Activated CD4-positive, alpha-beta T cell treated with anti-CD3 and anti-CD28 coated beads, Interleukin-2, amount 10 ng/mL, durations not matched to agents 7 days and 5 days (primary cell): ENCODE data around the gene ZNF185. TPM values are rescaled to one million over a fixed set of nuclear protein-coding genes. Genes with fewer than 3 reads are reported as not detected.

Experiments
- CTCF ChIA-PET: fragments of 350-600 bp; sonication (Branson Sonifier 250); formaldehyde crosslinking; loops from one replicate; lab custom pipeline; 2021; ENCODE audit warnings: antibody characterized with exemption; lab: Charles Lee
- POLR2A ChIA-PET: fragments of 350-600 bp; sonication (Branson Sonifier 250); formaldehyde crosslinking; loops from one replicate; lab custom pipeline; 2021; ENCODE audit warnings: antibody characterized with exemption; lab: Charles Lee
- DNase-seq: peaks from one replicate; pipeline ENCODE4 v3.0.0-alpha.2; 2020
- H3K27ac Mint-ChIP-seq: one replicate; pipeline ENCODE4 v1.8.0; 2021; ENCODE audit warnings: mild to moderate bottlenecking, moderate library complexity, mixed read lengths
- H3K27me3 Mint-ChIP-seq: one replicate; pipeline ENCODE4 v1.8.0; 2021; ENCODE audit warnings: mixed read lengths
- H3K36me3 Mint-ChIP-seq: one replicate; pipeline ENCODE4 v1.8.0; 2021; ENCODE audit warnings: low read depth, mixed read lengths
- H3K4me1 Mint-ChIP-seq: one replicate; pipeline ENCODE4 v1.8.0; 2021; ENCODE audit warnings: mixed read lengths
- H3K4me3 Mint-ChIP-seq: one replicate; pipeline ENCODE4 v1.8.0; 2021; ENCODE audit warnings: mild to moderate bottlenecking, moderate library complexity, mixed read lengths
- H3K9me3 Mint-ChIP-seq: one replicate; pipeline ENCODE4 v1.8.0; 2021; ENCODE audit warnings: mixed read lengths
- total RNA-seq, 2 experiments: library from RNA; stranded (reverse); gene quantifications; one replicate each; pipeline ENCODE4 v1.2.3, GENCODE V29; 2021

The ZNF185 gene
- total RNA-seq, 2 experiments from 2014 or later: 1.0 to 1.6 TPM

- Mint-ChIP-seq H3K4me3 (no peak overlapping the region), H3K36me3 (no peaks in the 10 kb centered on the region), H3K27me3 (no peaks in the 10 kb centered on the region), H3K27ac (no peak overlapping the region), H3K4me1 (peaks cover 5% of the 10 kb centered on the region), H3K9me3 (no peaks in the 10 kb centered on the region)
- ChIA-PET POLR2A (no interaction called here), CTCF (interaction anchor here (0.7 to 2.3 kb wide), 2 partner anchors 11 to 12 kb away, joined by 3 to 11 read pairs; no protein-coding TSS in a partner anchor)
- no peak for DNase-seq
Observed at GRCh38 chrX:152930516-152930915, 32.6 kb downstream of the ZNF185 start.

GRCh38 chrX:152932144-152932543 is 34.3 kb downstream of the ZNF185 start:
- H3K27ac Mint-ChIP-seq: no peak overlapping the region
- no peak for DNase-seq
- no peaks in the 10 kb centered on the region for H3K27me3 Mint-ChIP-seq
- H3K4me3 Mint-ChIP-seq: no peak overlapping the region
- POLR2A ChIA-PET: no interaction called here
- no peaks in the 10 kb centered on the region for H3K4me1 Mint-ChIP-seq
- no peaks in the 10 kb centered on the region for H3K36me3 Mint-ChIP-seq
- CTCF ChIA-PET: interaction anchor here (0.6 to 0.7 kb wide), 2 partner anchors 9 to 32 kb away, joined by 3 read pairs; no protein-coding TSS in a partner anchor
- H3K9me3 Mint-ChIP-seq: no peaks in the 10 kb centered on the region

- CTCF ChIA-PET: interaction anchor here (0.6 to 1.3 kb wide), 4 partner anchors 9 to 33 kb away, joined by 3 to 5 read pairs (median 3); no protein-coding TSS in a partner anchor
- Mint-ChIP-seq H3K4me3 (no peak overlapping the region), H3K36me3 (no peaks in the 10 kb centered on the region), H3K9me3 (no peaks in the 10 kb centered on the region), H3K4me1 (no peaks in the 10 kb centered on the region), H3K27ac (no peak overlapping the region), H3K27me3 (no peaks in the 10 kb centered on the region)
- DNase-seq: no peak
- POLR2A ChIA-PET: no interaction called here
Observed at GRCh38 chrX:152932598-152933175, 34.8 kb downstream of the ZNF185 start.

- CTCF ChIA-PET: no interaction called here
Observed at GRCh38 chrX:152936306-152936705, 38.4 kb downstream of the ZNF185 start.

GRCh38 chrX:152937236-152937635 is 39.4 kb downstream of the ZNF185 start:
- Mint-ChIP-seq H3K27me3 (no peaks in the 10 kb centered on the region), H3K4me1 (peaks cover 3% of the 10 kb centered on the region), H3K36me3 (no peaks in the 10 kb centered on the region), H3K9me3 (no peaks in the 10 kb centered on the region), H3K4me3 (no peak overlapping the region), H3K27ac (no peak overlapping the region)
- DNase-seq: no peak
- ChIA-PET POLR2A (no interaction called here), CTCF (no interaction called here)

More at GRCh38 chrX:152936306-152936705, 38.4 kb downstream of the ZNF185 start:
- Mint-ChIP-seq H3K4me1 (no peaks in the 10 kb centered on the region), H3K9me3 (no peaks in the 10 kb centered on the region), H3K36me3 (no peaks in the 10 kb centered on the region), H3K27ac (no peak overlapping the region), H3K4me3 (no peak overlapping the region), H3K27me3 (no peaks in the 10 kb centered on the region)
- DNase-seq: no peak
- POLR2A ChIA-PET: no interaction called here

- Mint-ChIP-seq H3K27me3 (no peaks in the 10 kb centered on the region), H3K4me3 (peak overlapping the region; percentile 70), H3K36me3 (no peaks in the 10 kb centered on the region), H3K9me3 (no peaks in the 10 kb centered on the region), H3K4me1 (peaks cover 7% of the 10 kb centered on the region), H3K27ac (peak overlapping the region; percentile 82)
- peak; percentile 89 for DNase-seq
- POLR2A ChIA-PET: no interaction called here
- CTCF ChIA-PET: interaction anchor here (0.8 to 5.3 kb wide), 27 partner anchors 8 to 766 kb away, joined by 3 to 27 read pairs (median 4); no protein-coding TSS in a partner anchor
Observed at GRCh38 chrX:152941328-152942076, 43.6 kb downstream of the ZNF185 start.

- ChIA-PET POLR2A (no interaction called here), CTCF (interaction anchor here (0.8 to 5.3 kb wide), 23 partner anchors 8 to 766 kb away, joined by 3 to 27 read pairs (median 5); no protein-coding TSS in a partner anchor)
- H3K4me1 Mint-ChIP-seq: peaks cover 7% of the 10 kb centered on the region
- peak overlapping the region; percentile 70 for H3K4me3 Mint-ChIP-seq
- H3K27ac Mint-ChIP-seq: peak overlapping the region; percentile 82
- no peaks in the 10 kb centered on the region for H3K9me3 Mint-ChIP-seq
- no peaks in the 10 kb centered on the region for H3K27me3 Mint-ChIP-seq
- no peaks in the 10 kb centered on the region for H3K36me3 Mint-ChIP-seq
- DNase-seq: no peak
Observed at GRCh38 chrX:152942077-152942442, 44.2 kb downstream of the ZNF185 start.

- Mint-ChIP-seq H3K27me3 (no peaks in the 10 kb centered on the region), H3K4me1 (peaks cover 7% of the 10 kb centered on the region), H3K9me3 (no peaks in the 10 kb centered on the region), H3K36me3 (no peaks in the 10 kb centered on the region), H3K27ac (no peak overlapping the region), H3K4me3 (no peak overlapping the region)
- no peak for DNase-seq
- ChIA-PET CTCF (interaction anchor here (1.0 to 5.3 kb wide), 4 partner anchors 8 to 724 kb away, joined by 3 to 27 read pairs (median 4); no protein-coding TSS in a partner anchor), POLR2A (no interaction called here)
Observed at GRCh38 chrX:152943826-152944225, 46.0 kb downstream of the ZNF185 start.

- Mint-ChIP-seq H3K27me3 (no peaks in the 10 kb centered on the region), H3K4me3 (no peak overlapping the region), H3K9me3 (no peaks in the 10 kb centered on the region), H3K27ac (peak overlapping the region; percentile 46), H3K36me3 (no peaks in the 10 kb centered on the region), H3K4me1 (peaks cover 7% of the 10 kb centered on the region)
- DNase-seq: no peak
- ChIA-PET POLR2A (no interaction called here), CTCF (interaction anchor here (0.6 to 1.0 kb wide), 3 partner anchors 9 to 321 kb away, joined by 3 to 4 read pairs (median 3); a partner anchor contains a TSS)
Observed at GRCh38 chrX:152945021-152945979, 47.4 kb downstream of the ZNF185 start.

GRCh38 chrX:152946681-152947080 is 48.8 kb downstream of the ZNF185 start:
- no peaks in the 10 kb centered on the region for H3K27me3 Mint-ChIP-seq
- H3K9me3 Mint-ChIP-seq: no peaks in the 10 kb centered on the region
- DNase-seq: no peak
- peaks cover 7% of the 10 kb centered on the region for H3K4me1 Mint-ChIP-seq
- no peak overlapping the region for H3K27ac Mint-ChIP-seq
- POLR2A ChIA-PET: no interaction called here
- no peaks in the 10 kb centered on the region for H3K36me3 Mint-ChIP-seq
- no peak overlapping the region for H3K4me3 Mint-ChIP-seq
- CTCF ChIA-PET: no interaction called here
